HCT116 (cell line): ENCODE measurements around the gene FBLL1. TPM values are rescaled to one million over a fixed set of nuclear protein-coding genes. Genes with fewer than 3 reads are reported as not detected.

ENCODE experiments used
- ATAC-seq: fragments of 200-7000 bp; cut with Tn5 transposase; 2 replicates; pipeline ENCODE4 v1.9.1; 2020; ENCODE audit warnings: mild to moderate bottlenecking, moderate library complexity
- BruUV-seq: library from RNA; stranded (reverse); fragments of 400-500 nt; replicated peaks from 2 replicates; lab custom pipeline; 2021; lab: Mats Ljungman, UMichigan
- CTCF ChIA-PET: fragments of 300-600 bp; sonication (Branson Sonifier 250); formaldehyde crosslinking; loops from one replicate; lab custom pipeline; 2021; ENCODE audit warnings: antibody characterized with exemption; lab: Charles Lee
- POLR2A ChIA-PET: fragments of 300-600, 350-600 bp; sonication (Branson Sonifier 250); formaldehyde crosslinking; loops from one replicate; lab custom pipeline; 2021; ENCODE audit warnings: antibody characterized with exemption; lab: Charles Lee
- RAD21 ChIA-PET, 2 experiments: fragments of 300-600 bp; sonication (Branson Sonifier 250); formaldehyde crosslinking; loops; one replicate each; lab custom pipeline; 2023; ENCODE audit warnings: low total read pairs in 2 of 2; ENCODE audit not compliant: uncharacterized antibody in 2 of 2, unreplicated experiment in 2 of 2, low non-redundant PET in 1 of 2; lab: Charles Lee
- DNase-seq: peaks from one replicate; pipeline ENCODE4 v3.0.0-alpha.2; 2010; ENCODE audit warnings: low read depth, low spot score
- H2AFZ ChIP-seq: fragments of 200-600 bp; shearing (Covaris generic), sonication (generic); 2 replicates; pipeline ENCODE4 v1.6.1; 2017; ENCODE audit warnings: low read depth, mixed run types, mixed read lengths, antibody characterized with exemption, low read length; ENCODE audit not compliant: poor library complexity, severe bottlenecking
- H3K27ac ChIP-seq: 2 replicates; pipeline ENCODE4 v1.5.1; 2012; ENCODE audit warnings: low read depth, low read length
- H3K27me3 ChIP-seq: fragments of 200-600 bp; sonication (generic); 2 replicates; pipeline ENCODE4 v1.6.1; 2016; ENCODE audit warnings: mixed run types, low read length, mixed read lengths; ENCODE audit not compliant: insufficient read depth
- H3K36me3 ChIP-seq, 2 experiments: fragments of 200-500 bp in 1 of 2; fragments of 200-600 bp in 1 of 2; sonication (Bioruptor generic) in 1 of 2; sonication (generic) in 1 of 2; 2 replicates each; pipeline versions ENCODE4 v1.5.1 to v1.6.1; 2014 to 2016; ENCODE audit warnings: low read length in 2 of 2, inconsistent platforms in 1 of 2, mixed read lengths in 1 of 2, mixed run types in 1 of 2; ENCODE audit not compliant: insufficient read depth in 2 of 2, control insufficient read depth in 1 of 2
- H3K4me1 ChIP-seq, 2 experiments: fragments of 200-600 bp in 1 of 2; sonication (generic) in 1 of 2; 2 replicates each; pipeline versions ENCODE4 v1.5.1 to v1.6.1; 2012 to 2017; ENCODE audit warnings: low read length in 2 of 2, inconsistent platforms in 1 of 2, mild to moderate bottlenecking in 1 of 2, mixed read lengths in 1 of 2, mixed run types in 1 of 2, moderate library complexity in 1 of 2; ENCODE audit not compliant: insufficient read depth in 2 of 2, control insufficient read depth in 1 of 2
- H3K4me2 ChIP-seq: fragments of 200-600 bp; sonication (generic); 2 replicates; pipeline ENCODE4 v1.6.1; 2017; ENCODE audit warnings: mixed run types, low read length, mixed read lengths
- H3K4me3 ChIP-seq, 2 experiments: fragments of 200-600 bp in 1 of 2; sonication (generic) in 1 of 2; replicated peaks in 1 of 2; 2 replicates each; pipeline ENCODE4 v1.5.1; 2011 to 2016; ENCODE audit warnings: low read length in 2 of 2, control low read depth in 1 of 2, low read depth in 1 of 2, mild to moderate bottlenecking in 1 of 2, mixed read lengths in 1 of 2, mixed run types in 1 of 2
- H3K79me2 ChIP-seq: fragments of 200-600 bp; sonication (generic); 2 replicates; pipeline ENCODE4 v1.6.1; 2017; ENCODE audit warnings: mild to moderate bottlenecking, mixed run types, low read length, moderate library complexity, mixed read lengths; ENCODE audit not compliant: insufficient read depth
- H3K9ac ChIP-seq: fragments of 200-600 bp; sonication (generic); 2 replicates; pipeline ENCODE4 v1.6.1; 2016; ENCODE audit warnings: low read length, mixed read lengths
- H3K9me2 ChIP-seq: fragments of 200-600 bp; sonication (generic), shearing (Covaris generic); 2 replicates; pipeline ENCODE4 v1.6.1; 2017; ENCODE audit warnings: mixed run types, mild to moderate bottlenecking, moderate library complexity; ENCODE audit not compliant: insufficient read depth
- H3K9me3 ChIP-seq, 2 experiments: fragments of 200-500 bp in 1 of 2; fragments of 200-600 bp in 1 of 2; sonication (Bioruptor generic) in 1 of 2; sonication (generic) in 1 of 2; 2 replicates each; pipeline ENCODE4 v1.6.1; 2014 to 2017; ENCODE audit warnings: low read length in 2 of 2, mixed read lengths in 2 of 2, inconsistent platforms in 1 of 2, low read depth in 1 of 2, mild to moderate bottlenecking in 1 of 2, mixed run types in 1 of 2, moderate library complexity in 1 of 2; ENCODE audit not compliant: control insufficient read depth in 1 of 2, insufficient read depth in 1 of 2
- H4K20me1 ChIP-seq: fragments of 200-600 bp; sonication (generic), shearing (Covaris generic); 2 replicates; pipeline ENCODE4 v1.6.1; 2017; ENCODE audit warnings: mixed run types, mild to moderate bottlenecking, moderate library complexity; ENCODE audit not compliant: insufficient read depth
- ATF3 ChIP-seq: IDR thresholded peaks from 2 replicates; pipeline ENCODE4 v1.6.1; 2012
- CBX3 ChIP-seq: IDR thresholded peaks from 2 replicates; pipeline ENCODE4 v1.6.1; 2012; ENCODE audit warnings: low read depth
- CTCF ChIP-seq, 3 experiments: fragments of 200-600 bp in 1 of 3; sonication (generic) in 1 of 3; IDR thresholded peaks in 2 of 3; conservative IDR thresholded peaks in 1 of 3; 2 replicates each; pipeline ENCODE4 v1.5.1; 2012 to 2017; ENCODE audit warnings: low read depth in 2 of 3, low read length in 2 of 3, antibody characterized with exemption in 1 of 3, borderline replicate concordance in 1 of 3, control low read depth in 1 of 3, mild to moderate bottlenecking in 1 of 3, mixed read lengths in 1 of 3, mixed run types in 1 of 3, moderate library complexity in 1 of 3; ENCODE audit not compliant: insufficient read depth in 1 of 3
- ELF1 ChIP-seq: IDR thresholded peaks from 2 replicates; pipeline ENCODE4 v1.6.1; 2012; ENCODE audit warnings: low read depth, borderline replicate concordance
- POLR2A ChIP-seq: IDR thresholded peaks from 2 replicates; pipeline ENCODE4 v1.7.0; 2011; ENCODE audit warnings: borderline replicate concordance; ENCODE audit not compliant: insufficient read depth, insufficient read length; ENCODE audit errors: extremely low read depth
- RAD21 ChIP-seq: IDR thresholded peaks from 2 replicates; pipeline ENCODE4 v1.6.1; 2012; ENCODE audit warnings: low read depth, mild to moderate bottlenecking
- REST ChIP-seq: IDR thresholded peaks from 2 replicates; pipeline ENCODE4 v1.6.1; 2012; ENCODE audit warnings: low read depth
- SP1 ChIP-seq: IDR thresholded peaks from 2 replicates; pipeline ENCODE4 v1.6.1; 2012; ENCODE audit warnings: low read depth
- YY1 ChIP-seq: IDR thresholded peaks from 2 replicates; pipeline ENCODE4 v1.6.1; 2011; ENCODE audit warnings: low read length, low read depth, moderate library complexity, mild to moderate bottlenecking; ENCODE audit not compliant: insufficient replicate concordance; ENCODE audit errors: extremely low read depth
- ZFX ChIP-seq: fragments of 450-650 bp; IDR thresholded peaks from 2 replicates; pipeline ENCODE4 v1.6.1; 2017
- intact Hi-C: fragments of 100-400 bp; cut with micrococcal nuclease; formaldehyde crosslinking; loops from 2 replicates; pipeline ENCODE4 v1.10.0; 2022
- total RNA-seq: library from RNA; stranded (reverse); gene quantifications from one replicate; pipeline ENCODE4 v1.2.1, GENCODE V29; 2021; ENCODE audit not compliant: unreplicated experiment

FBLL1 gene
- total RNA-seq, 1 experiment from 2014 or later, result 0.15 TPM

GRCh38 chr5:168489059-168489458 lies 40.0 kb upstream of the FBLL1 start:
- Histone ChIP-seq H3K9me3 (no peaks in the 10 kb centered on the region), H3K9ac (no peak overlapping the region), H3K36me3 (peaks cover 45 to 49% of the 10 kb centered on the region in 2 experiments), H3K9me2 (no peaks in the 10 kb centered on the region), H3K4me1 (peaks cover 5 to 10% of the 10 kb centered on the region in 2 experiments; a peak in 3 of 4 replicates), H3K4me2 (no peak overlapping the region), H3K27me3 (no peaks in the 10 kb centered on the region), H2AFZ (no peak overlapping the region), H4K20me1 (0 out of 2 replicates have a peak, but pooled peaks cover 4% of the 10 kb centered on the region), H3K27ac (no peak overlapping the region), H3K4me3 (no peak overlapping the region), H3K79me2 (peaks cover 69% of the 10 kb centered on the region)
- ChIA-PET RAD21 (no interaction called here), POLR2A (no interaction called here), CTCF (no interaction called here)
- TF ChIP-seq POLR2A, result no peak
- no peak for ATAC-seq
- DNase-seq, result no peak
- no TSS peak for BruUV-seq
- intact Hi-C loops, result loop anchor here (5.0 kb wide), 1 partner anchor 197 kb away; the partner anchor contains the start of gene WWC1

- H3K4me2 ChIP-seq, result no peak overlapping the region
- H3K9me2 ChIP-seq, result no peaks in the 10 kb centered on the region
- DNase-seq (no peak), ATAC-seq (no peak)
- H3K9me3 ChIP-seq, result no peaks in the 10 kb centered on the region
- no TSS peak for BruUV-seq
- peaks cover 5% of the 10 kb centered on the region; the same call in 1 of the 2 replicates for H4K20me1 ChIP-seq
- peaks cover 47% of the 10 kb centered on the region for H3K79me2 ChIP-seq
- ChIA-PET RAD21 (no interaction called here), CTCF (no interaction called here), POLR2A (no interaction called here)
- no peaks in the 10 kb centered on the region for H3K27me3 ChIP-seq
- peaks cover 62 to 77% of the 10 kb centered on the region in 2 experiments for H3K36me3 ChIP-seq
- no peak overlapping the region for H2AFZ ChIP-seq
- no peak overlapping the region for H3K27ac ChIP-seq
- TF ChIP-seq CTCF (IDR thresholded peaks at IDR 0.05 in 2 of 3, conservative IDR thresholded peaks at IDR 0.05 in 1 of 3; ENCODE audit: borderline replicate concordance in 1 of 3, insufficient read depth in 1 of 3, low read depth in 2 of 3, low read length in 2 of 3) (no peak), ZFX (no peak), SP1 (no peak), ELF1 (no peak), RAD21 (no peak), REST (no peak), YY1 (no peak), ATF3 (no peak), CBX3 (no peak)
- no peak overlapping the region for H3K4me3 ChIP-seq
- no peaks in the 10 kb centered on the region for H3K4me1 ChIP-seq
- H3K9ac ChIP-seq, result no peak overlapping the region
- intact Hi-C loops, result no loop called here
These were observed 35.0 kb upstream of the FBLL1 start for GRCh38 chr5:168494057-168494555.
